OCI-LY1 (cell line): ENCODE measurements around the gene CEACAM16.

Source experiments
- H2AFZ ChIP-seq: fragments of 200-600 bp; sonication (generic), shearing (Covaris generic); 2 replicates; pipeline ENCODE4 v1.6.0; 2014; ENCODE audit warnings: antibody characterized with exemption, mild to moderate bottlenecking, low read length
- H3F3A ChIP-seq: fragments of 200-600 bp; sonication (generic), shearing (Covaris generic); 2 replicates; pipeline ENCODE4 v1.6.0; 2014; ENCODE audit warnings: mild to moderate bottlenecking, antibody characterized with exemption, low read length, moderate library complexity; ENCODE audit not compliant: insufficient read depth
- H3K27ac ChIP-seq: fragments of 200-600 bp; sonication (generic); 2 replicates; pipeline ENCODE4 v1.5.1; 2014; ENCODE audit warnings: low read length, mixed run types, mild to moderate bottlenecking, low read depth; ENCODE audit not compliant: poor library complexity, severe bottlenecking
- H3K27me3 ChIP-seq: fragments of 200-600 bp; sonication (generic); 2 replicates; pipeline ENCODE4 v1.6.0; 2014; ENCODE audit warnings: antibody characterized with exemption, mild to moderate bottlenecking, low read length, moderate library complexity; ENCODE audit not compliant: insufficient read depth
- H3K36me3 ChIP-seq: fragments of 200-600 bp; sonication (generic); 2 replicates; pipeline ENCODE4 v1.6.1; 2014; ENCODE audit warnings: mild to moderate bottlenecking, antibody characterized with exemption, low read length, moderate library complexity, mixed read lengths; ENCODE audit not compliant: insufficient read depth
- H3K4me1 ChIP-seq: fragments of 200-600 bp; sonication (generic); 2 replicates; pipeline ENCODE4 v1.5.1; 2014; ENCODE audit warnings: mild to moderate bottlenecking, low read length, moderate library complexity; ENCODE audit not compliant: insufficient read depth, severe bottlenecking
- H3K4me2 ChIP-seq: fragments of 200-600 bp; sonication (generic), shearing (Covaris generic); 2 replicates; pipeline ENCODE4 v1.6.1; 2014; ENCODE audit warnings: low read length
- H3K4me3 ChIP-seq: fragments of 200-600 bp; sonication (generic); 2 replicates; pipeline ENCODE4 v1.5.1; 2014; ENCODE audit warnings: low read length, low read depth, mild to moderate bottlenecking, mixed read lengths; ENCODE audit not compliant: poor library complexity, severe bottlenecking
- H3K79me2 ChIP-seq: fragments of 200-600 bp; shearing (Covaris generic); 2 replicates; pipeline ENCODE4 v1.6.1; 2016; ENCODE audit warnings: mixed run types, low read length, mixed read lengths; ENCODE audit not compliant: insufficient read depth
- H3K9ac ChIP-seq: fragments of 200-600 bp; sonication (generic), shearing (Covaris generic); 2 replicates; pipeline ENCODE4 v1.6.1; 2014; ENCODE audit warnings: mild to moderate bottlenecking, low read length, mixed read lengths
- H3K9me2 ChIP-seq: fragments of 200-600 bp; sonication (generic), shearing (Covaris generic); 2 replicates; pipeline ENCODE4 v1.6.1; 2014; ENCODE audit warnings: low read depth, mild to moderate bottlenecking, low read length, mixed read lengths
- H3K9me3 ChIP-seq: fragments of 200-600 bp; shearing (Covaris generic); 2 replicates; pipeline ENCODE4 v1.6.1; 2014; ENCODE audit warnings: low read length, mixed read lengths
- H4K20me1 ChIP-seq: fragments of 200-600 bp; sonication (generic), shearing (Covaris generic); 2 replicates; pipeline ENCODE4 v1.6.0; 2016; ENCODE audit warnings: mild to moderate bottlenecking, low read length; ENCODE audit not compliant: insufficient read depth
- EZH2 ChIP-seq: fragments of 200-600 bp; sonication (generic), shearing (Covaris generic); IDR thresholded peaks from 2 replicates; pipeline ENCODE4 v1.8.0; 2017; ENCODE audit warnings: borderline replicate concordance, mixed run types, mild to moderate bottlenecking, antibody characterized with exemption, low read length, moderate library complexity, mixed read lengths
- TF ChIP-seq, protein P1 (sequence below): fragments of 200-600 bp; sonication (generic), shearing (Covaris generic); IDR thresholded peaks from 2 replicates; pipeline ENCODE4 v1.5.1; 2017; ENCODE audit warnings: mild to moderate bottlenecking, antibody characterized with exemption, low read length, moderate library complexity, mixed read lengths

The CEACAM16 gene

DNA sequence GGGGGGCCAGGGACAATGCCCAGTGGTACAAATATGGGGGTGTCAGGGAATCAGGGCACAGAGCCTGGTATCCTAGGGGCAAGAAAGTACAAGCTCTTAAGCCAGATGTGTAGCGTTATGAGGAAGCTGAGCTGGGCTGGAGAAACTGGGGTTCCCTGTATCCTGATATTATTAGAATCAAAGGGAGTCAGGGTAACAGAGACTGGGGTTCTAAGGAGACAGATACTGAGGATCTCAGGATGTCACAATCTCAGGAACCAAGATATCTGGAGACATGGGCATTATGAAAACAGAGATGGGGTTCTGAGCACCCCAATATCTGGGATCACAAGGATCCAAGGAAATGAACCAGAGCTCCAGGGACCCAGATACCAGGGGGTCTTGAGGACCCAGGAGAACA, 50.3 kb downstream of the CEACAM16 start:
- Histone ChIP-seq H3K27me3 (no peaks in the 10 kb centered on the region; the same call in 1 of the 2 replicates), H3K4me3 (peak overlapping the region; percentile 84), H3K4me2 (peak overlapping the region; percentile 94), H3K9me2 (no peaks in the 10 kb centered on the region), H3K27ac (peak overlapping the region; percentile 95), H3K9me3 (no peaks in the 10 kb centered on the region), H3K4me1 (peaks cover 63% of the 10 kb centered on the region), H3F3A (peaks cover 12% of the 10 kb centered on the region), H3K79me2 (no peaks in the 10 kb centered on the region), H3K9ac (peak overlapping the region; percentile 80), H2AFZ (no peak overlapping the region), H4K20me1 (no peaks in the 10 kb centered on the region), H3K36me3 (peaks cover 6% of the 10 kb centered on the region; the same call in 1 of the 2 replicates)
- TF ChIP-seq, protein P1, sequence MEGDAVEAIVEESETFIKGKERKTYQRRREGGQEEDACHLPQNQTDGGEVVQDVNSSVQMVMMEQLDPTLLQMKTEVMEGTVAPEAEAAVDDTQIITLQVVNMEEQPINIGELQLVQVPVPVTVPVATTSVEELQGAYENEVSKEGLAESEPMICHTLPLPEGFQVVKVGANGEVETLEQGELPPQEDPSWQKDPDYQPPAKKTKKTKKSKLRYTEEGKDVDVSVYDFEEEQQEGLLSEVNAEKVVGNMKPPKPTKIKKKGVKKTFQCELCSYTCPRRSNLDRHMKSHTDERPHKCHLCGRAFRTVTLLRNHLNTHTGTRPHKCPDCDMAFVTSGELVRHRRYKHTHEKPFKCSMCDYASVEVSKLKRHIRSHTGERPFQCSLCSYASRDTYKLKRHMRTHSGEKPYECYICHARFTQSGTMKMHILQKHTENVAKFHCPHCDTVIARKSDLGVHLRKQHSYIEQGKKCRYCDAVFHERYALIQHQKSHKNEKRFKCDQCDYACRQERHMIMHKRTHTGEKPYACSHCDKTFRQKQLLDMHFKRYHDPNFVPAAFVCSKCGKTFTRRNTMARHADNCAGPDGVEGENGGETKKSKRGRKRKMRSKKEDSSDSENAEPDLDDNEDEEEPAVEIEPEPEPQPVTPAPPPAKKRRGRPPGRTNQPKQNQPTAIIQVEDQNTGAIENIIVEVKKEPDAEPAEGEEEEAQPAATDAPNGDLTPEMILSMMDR: no peak
- no peak for TF ChIP-seq EZH2

DNA sequence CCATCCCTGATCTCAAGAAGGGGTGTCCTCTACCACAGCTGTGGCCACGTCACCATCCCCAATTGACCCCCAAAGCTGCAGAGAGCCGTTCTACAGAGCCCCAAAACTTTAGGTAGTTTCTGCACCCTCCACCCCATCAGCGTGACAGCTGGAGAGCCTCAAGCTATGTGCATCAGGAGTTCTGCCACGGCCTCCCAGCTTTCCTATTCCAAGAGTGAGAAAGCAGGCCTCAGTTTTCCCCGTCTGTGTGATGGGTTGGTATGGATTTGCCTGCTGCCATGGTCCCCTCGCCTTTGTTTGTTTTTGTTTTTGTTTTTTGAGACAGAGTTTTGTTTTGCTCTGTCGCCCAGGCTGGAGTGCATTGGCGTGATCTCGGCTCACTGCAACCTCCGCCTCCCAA, 51.0 kb downstream of the CEACAM16 start:
- Histone ChIP-seq H3K9me2 (no peaks in the 10 kb centered on the region), H3K4me3 (peak overlapping the region; percentile 84), H2AFZ (no peak overlapping the region), H3K4me1 (peaks cover 70% of the 10 kb centered on the region), H3K79me2 (no peaks in the 10 kb centered on the region), H3K27me3 (no peaks in the 10 kb centered on the region; the same call in 1 of the 2 replicates), H3F3A (peaks cover 12% of the 10 kb centered on the region), H3K9me3 (no peaks in the 10 kb centered on the region), H3K4me2 (peak overlapping the region; percentile 94), H3K27ac (peak overlapping the region; percentile 95), H3K9ac (peak overlapping the region; percentile 80; the same call in 1 of the 2 replicates), H4K20me1 (no peaks in the 10 kb centered on the region), H3K36me3 (peaks cover 8% of the 10 kb centered on the region; the same call in 1 of the 2 replicates)
- no peak for TF ChIP-seq EZH2
- TF ChIP-seq, protein P1: no peak

DNA sequence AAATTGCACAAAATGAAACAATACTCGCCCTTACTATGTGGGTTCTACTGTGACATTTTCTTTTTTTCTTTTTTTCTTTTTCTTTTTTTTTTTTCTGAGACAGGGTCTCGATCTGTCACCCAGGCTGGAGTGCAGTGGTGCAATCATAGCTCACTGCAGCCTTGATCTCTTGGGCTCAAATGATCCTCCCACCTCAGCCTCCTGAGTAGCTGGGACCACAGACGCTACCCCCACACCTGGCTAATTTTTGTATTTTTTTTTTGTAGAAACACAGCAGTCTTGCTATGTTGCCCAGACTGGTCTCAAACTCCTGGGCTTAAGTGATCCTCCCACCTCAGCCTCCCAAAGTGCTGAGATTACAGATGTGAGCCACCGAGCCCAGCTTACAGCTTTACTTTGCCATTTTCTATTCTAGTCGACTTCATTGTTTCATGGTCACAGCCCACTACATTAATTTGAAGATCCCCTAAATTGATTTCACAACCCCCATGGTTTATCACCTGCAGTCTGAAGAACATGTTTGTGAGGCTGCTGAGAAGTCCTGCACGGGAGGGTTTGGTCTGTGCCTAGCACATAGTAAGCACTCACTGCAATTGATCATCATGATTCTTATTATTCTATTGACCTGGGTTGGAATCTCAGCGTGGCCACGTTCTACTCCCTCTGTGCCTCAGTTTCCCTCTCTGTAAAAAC, 53.3 kb downstream of the CEACAM16 start:
- Histone ChIP-seq H3K4me2 (peak overlapping the region; percentile 94), H3K36me3 (peaks cover 13% of the 10 kb centered on the region; the same call in 1 of the 2 replicates), H3K9me3 (no peaks in the 10 kb centered on the region), H3K4me3 (no peak overlapping the region), H3K27me3 (no peaks in the 10 kb centered on the region), H3K9me2 (no peaks in the 10 kb centered on the region), H3K4me1 (peaks cover 66% of the 10 kb centered on the region), H4K20me1 (no peaks in the 10 kb centered on the region), H3K79me2 (no peaks in the 10 kb centered on the region), H2AFZ (no peak overlapping the region), H3F3A (peaks cover 12% of the 10 kb centered on the region), H3K27ac (peak overlapping the region; percentile 95), H3K9ac (peak overlapping the region; percentile 9; the same call in 1 of the 2 replicates)
- TF ChIP-seq, protein P1: no peak
- no peak for TF ChIP-seq EZH2
